ENCODE data around the gene TECTB.

The TECTB gene

DNA sequence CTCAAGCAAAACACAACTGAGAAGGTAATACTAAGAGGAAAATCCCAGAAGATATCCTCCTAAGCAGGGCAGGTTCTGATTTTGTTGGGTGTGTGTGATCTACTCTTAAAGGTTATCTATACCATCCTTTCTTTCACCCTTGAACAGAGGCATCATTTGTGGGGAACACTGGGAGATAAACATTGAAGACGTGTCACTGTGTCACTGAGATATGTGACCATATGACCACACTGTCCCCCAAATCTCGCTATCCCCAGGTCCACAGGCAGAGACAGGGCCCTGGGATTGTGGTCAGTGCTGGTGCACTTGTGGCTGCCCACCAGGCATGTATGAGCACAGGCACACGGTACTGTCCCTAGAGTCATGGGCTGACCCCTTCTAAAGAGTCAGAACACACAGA, 30.0 kb downstream of the TECTB start:
- DNase-seq, result no peak

DNA sequence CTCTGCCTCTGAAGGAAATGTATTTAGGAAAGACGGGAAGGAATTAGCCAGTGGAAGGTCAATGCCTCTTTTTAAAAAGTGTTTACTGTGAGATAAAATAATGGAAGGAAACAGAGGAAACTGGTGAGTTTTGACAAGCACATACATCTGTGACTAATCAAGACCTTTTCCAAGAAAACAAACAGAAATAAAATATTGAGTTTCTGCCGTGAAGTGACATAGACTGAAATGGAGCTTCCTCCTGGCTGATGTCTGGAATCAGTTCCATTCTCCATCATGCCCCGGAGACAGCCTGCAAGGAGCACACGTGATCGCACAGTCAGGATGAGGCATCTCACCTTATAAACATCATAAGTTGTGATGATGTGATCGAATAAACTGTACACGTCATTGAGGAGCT, 30.7 kb downstream of the TECTB start:
- DNase-seq, result no peak

DNA sequence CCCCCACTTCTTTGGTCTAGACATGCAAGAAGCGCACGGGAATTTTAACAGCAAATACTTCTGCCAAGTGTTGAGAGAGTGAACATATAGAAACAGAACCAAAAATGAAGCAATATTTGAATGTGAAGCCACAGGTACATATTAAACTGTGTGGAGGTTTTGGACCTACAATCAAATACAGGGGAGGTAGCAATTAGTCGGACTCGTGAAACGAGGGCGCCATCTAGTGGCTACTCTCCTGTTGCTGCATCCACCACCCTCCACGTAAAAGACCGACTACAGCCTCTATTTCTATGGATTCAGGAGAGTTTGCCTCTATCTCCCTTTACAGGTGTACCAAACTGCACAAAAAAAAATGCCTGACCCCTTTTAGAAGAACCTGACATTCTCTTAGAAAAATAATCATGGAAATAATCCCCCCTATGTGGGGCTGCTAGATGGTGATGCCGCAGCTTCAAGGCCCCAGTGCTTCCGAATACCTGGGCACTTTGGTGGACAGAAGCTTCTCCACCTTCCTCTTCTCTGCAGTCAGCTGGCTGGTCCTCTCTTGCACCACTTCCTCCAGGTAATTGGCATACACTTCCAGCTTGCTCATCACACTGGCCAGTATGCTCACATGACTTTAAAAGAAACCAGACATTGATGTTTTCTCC, 31.7 kb downstream of the TECTB start:
- peak; percentile 30 for DNase-seq

DNA sequence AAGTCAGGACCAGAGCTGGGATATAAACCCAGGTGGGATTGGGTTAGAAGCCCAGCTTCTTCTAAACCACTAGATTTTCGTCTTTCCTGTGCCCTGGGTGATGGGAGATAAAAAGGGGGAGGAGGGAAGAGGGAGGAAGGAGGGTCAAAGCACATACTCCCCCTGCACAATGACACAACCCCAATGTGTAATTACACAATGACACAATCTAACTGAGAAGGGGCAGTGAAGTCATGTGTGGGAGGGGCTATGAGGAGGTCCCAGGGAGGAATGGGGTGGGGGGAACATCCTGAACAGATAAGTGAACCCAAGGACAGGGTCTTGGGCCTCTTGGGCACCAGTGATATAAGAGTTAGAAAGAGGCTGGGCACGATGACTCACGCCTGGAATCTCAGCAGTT, 44.5 kb downstream of the TECTB start:
- no peak for DNase-seq

DNA sequence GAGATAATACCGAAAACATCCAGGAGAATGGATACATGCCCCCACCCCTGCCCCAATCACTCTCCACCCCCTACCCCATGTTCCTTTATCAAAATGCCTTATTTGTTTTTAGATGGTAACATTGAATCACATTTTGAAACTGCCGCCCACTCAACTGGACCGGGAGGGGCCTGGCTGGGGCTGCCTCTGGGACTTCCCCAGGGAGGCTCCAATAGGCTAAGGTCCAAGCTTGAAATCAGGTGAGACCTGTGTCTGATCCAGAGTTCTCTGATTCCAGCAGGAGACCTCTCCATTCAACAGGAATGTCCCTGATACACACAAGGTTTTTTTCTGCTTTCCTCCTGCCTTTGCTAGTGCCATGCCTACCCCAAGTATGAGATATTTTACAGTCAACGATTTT, 47.0 kb downstream of the TECTB start:
- DNase-seq, result no peak

DNA sequence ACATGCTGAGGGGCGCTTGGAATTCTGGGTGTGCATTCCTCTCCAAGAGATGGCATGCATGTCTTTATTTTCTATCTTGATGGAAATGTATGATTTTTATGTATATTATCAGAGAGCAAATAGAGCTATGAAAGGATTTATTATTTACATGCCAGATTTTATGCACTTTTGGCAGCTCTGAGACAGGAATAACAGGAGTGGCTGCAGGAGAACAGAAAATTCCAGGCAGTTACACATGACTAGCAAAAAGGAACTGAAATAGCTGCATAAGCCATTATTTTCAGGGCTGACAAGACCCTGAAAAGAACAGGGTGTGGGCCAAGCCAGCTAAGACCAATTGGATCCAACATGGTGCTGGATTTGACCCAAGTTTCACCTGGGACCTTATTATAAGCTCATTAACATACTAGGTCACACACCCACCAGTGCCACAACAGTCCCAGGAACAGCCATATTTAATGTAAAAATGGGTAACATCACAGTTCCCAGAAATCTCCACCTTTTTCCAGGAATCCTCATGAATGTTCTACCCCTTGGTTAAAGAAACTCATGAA, 47.5 kb downstream of the TECTB start:
- DNase-seq, result no peak

DNA sequence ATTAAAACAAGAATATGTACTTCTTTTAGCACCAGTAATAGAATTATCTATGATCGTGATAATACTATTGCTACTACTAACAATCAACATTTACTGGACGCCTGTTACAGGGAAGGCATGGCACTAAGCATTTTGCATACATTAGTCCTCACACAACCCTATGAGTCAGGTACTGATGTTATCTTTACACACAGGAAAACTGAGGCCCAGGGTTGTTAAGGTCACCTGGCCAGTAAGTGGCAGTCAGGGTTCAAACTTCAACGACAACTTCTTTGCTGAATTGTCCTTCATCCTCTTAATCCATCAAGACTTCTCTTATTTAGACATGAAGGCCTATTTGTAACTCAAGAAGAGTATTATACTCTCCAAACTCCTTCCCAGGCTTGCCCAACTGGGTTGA, 48.8 kb downstream of the TECTB start:
- no peak for DNase-seq

DNA sequence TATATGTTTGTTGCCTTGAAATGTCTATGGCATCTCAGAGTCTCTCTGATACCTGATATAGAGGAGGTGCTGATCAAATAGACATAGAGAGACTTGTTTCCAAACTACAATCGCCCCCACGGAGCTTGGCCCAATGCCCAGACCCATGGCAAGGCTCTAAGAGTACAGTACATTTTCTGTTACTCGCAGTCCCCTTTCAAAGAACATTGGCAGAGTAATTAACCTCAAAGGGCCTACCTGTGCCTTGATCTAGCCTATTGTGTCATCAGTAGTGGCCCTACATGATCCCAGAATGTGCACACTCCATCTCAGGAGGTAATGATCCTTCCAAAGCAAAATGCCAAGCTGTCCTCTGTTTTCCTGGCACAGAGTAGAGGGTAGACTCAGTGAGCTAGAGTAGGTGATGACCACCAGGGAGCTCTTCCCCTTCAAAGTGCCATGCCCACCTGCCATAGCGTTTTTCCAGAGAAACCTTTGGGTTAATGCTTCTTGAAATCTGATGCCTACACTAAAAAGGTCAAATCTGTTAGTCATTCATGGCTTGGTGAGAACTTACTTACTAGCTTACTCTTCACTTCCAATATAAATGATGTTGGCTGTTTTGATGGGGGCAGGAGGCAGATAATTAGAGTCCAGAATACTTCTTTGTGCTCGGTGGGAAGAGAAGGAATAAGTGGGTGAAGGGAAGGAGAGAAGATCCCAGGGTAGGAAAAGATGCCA, 49.5 kb downstream of the TECTB start:
- DNase-seq, result no peak

DNA sequence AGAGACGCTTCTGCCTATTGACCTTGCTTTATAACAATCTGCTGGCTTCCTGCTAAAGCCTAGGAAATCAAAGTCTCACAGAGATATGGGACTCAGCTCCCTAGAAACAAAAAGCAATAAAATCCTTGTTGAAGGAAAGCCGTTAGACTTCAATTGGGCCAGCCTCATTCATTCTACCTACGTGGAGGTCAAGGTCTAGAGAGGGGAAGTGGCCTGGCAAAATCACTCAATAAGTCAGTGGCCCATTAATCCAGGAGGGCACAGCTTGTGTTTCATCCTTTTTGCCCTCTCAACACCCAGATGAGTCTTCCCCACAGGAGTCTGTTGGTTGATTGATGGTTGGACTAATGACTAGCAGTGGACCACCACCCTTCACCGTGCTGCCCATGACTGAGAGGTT, 50.3 kb downstream of the TECTB start:
- DNase-seq, result no peak

DNA sequence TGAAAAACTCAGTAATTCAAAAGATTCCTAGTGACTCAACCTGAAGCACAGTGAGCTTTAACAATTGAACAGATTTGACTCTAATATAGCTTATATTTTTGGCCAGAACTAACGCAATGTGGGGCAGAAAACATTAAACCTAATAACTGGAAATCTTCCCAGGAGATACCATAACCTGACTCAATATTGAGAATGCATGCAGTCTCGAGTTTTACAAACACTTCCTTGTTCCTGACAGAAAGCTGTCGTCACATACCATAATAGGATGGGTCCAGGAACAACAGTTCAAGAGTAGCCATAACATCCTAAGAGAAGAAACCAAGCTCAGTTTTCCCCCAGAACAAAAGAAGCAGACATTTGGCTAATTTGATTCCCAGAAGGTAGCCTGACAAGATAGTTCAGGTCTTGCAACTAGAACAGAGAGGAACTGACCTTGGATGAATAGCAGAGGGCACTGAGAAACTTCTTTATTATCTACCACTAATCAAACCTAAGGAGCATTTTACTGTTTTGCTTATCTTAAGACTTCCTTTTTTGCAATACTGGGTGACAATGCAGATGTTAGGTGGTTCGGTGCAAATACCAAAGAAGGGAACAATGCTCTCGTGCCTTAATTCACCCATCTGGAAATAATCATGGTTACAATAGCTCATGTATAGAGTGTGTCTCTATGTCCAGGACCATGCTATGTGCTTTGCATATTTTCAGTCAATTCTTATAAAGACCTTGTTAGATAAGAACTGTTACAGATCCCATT, 52.1 kb downstream of the TECTB start:
- no peak for DNase-seq

DNA sequence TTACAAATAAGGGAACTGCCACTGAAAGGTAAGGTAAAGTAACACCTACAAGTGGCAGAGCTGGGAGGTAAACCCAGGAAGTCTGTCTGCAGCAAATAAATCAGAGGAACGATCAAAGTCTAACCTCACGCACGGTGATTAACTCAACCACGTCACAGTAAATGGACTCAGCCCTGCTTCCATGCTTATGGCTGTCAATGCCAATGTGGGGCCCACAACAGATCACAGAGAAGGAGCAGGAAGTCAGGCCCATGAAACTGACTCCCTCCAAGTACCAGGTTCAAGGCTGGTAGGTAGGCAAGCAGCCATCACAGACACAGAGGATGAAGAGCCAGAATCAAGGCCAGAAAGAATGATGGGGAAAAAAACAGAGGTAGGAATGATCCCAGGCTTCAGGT, 52.7 kb downstream of the TECTB start:
- no peak for DNase-seq

DNA sequence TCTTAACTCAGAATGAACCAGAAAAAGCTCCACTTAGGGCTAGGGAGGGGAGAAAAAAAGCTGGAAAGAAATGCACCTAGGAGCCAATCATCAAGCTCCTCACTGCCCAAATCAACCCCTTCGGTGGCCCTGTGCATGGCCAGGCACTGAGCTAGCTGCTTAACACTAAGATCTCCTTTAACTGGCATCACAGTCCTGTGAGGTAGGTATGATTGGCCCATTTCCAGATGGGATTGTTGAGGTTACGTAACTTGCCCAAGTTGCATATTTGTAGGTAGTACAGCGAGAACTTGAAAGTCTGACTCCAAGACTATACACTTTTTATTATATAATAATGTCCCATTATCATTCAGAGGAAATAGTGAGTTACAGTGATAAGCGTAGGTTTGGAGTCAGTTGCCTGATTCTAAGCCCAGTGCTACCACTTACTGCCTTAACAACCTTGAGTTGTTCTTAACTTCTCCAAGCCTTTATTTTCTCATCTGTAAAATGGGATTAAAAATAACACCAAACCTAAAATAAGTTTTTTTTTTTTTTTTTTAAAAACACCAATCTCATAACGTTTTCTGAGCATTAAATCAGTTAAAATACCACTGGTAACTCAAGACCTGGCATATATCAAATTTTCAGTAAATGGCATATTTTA, 53.5 kb downstream of the TECTB start:
- DNase-seq, result no peak

DNA sequence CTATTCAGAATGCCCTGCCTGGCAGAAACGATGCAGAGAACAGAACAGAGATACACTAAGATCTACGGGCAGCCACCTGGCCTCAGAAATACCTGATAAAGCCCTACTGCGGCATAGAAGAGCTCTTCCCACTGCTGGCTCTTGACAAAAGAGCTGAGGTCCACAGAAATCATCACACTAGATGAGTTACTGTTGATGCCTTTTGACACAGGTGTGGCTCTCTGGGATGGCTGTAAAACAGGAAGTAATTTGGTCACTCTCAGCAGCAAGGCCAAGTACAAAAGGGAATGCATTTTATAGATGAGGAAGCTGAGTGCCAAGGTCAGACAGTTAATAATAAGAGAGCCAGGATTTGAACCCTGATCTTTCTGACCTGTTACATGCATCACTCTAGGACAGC, 55.8 kb downstream of the TECTB start:
- DNase-seq, result no peak

DNA sequence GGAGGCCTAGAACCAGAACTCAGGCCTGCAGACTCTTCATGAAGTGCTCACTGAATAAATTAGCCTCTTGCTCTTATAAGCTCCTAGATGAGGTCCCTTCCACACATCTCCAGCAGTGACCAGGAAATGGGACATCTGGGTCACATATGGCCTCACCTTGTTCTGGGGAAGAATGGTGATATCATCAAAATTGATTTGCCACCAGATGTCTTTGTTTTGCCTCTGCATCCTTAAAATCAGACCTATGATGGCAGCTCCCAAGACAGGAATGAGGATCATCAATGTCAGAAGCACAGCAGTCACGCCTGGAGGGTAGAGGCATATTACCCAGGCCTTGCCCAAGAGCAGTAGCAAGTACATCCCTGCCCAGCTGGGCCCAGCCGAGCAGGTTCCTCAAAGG, 57.4 kb downstream of the TECTB start:
- DNase-seq, result no peak

DNA sequence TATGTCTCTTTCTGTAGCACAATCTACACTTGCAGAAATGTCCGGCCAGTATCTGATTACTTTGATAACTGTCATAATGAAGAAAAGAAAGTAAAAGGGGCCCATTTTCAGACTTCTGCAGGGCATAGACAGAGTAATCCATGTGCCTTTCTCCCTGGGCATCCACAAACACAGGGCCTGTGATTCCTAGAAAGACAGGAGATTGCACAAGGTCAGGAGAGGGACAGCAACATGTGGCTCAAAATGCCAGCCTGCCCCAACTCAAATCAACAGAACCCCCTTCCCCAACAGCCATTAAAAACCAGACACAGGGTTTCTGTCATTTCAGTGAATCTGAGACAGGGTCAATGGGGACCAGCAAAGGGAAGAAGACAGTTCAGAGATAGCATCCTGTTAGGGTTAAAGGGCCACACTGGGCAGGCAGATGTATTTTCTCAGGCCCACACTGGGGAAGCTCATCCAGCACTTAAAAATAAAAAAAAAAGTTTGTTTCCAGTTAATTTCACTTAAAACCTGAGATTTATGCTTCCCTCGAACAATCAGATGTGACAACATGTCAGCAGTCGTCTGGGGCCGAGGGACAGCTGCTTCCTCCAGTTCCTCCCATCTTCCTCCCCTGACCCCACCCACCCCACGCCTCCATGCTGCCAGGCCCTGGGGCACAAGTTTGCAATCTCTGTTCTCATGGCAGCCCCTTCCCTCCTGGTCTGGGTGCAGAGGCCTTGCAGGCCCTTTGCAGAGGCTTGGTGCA, 60.0 kb downstream of the TECTB start:
- no peak for DNase-seq

DNA sequence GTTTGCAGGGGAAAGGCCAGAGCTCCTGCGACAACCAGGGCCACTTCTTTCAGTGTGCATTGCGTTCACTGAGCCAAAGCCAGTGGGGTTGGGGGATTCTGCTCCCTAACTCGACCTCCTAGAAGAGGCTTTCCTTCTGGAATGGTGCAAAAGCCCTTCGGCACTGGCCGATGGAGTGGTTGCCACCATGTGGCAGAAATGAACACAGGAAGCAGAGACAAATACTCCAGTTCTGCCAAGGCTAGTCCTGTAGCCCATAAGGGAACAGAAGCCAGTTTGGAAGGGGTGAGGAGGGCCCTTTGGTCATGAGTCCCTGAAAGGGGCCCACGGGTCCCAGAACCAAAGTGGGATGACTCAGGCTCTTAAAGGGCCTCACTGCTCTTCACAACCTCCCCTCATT, 61.1 kb downstream of the TECTB start:
- no peak for DNase-seq

DNA sequence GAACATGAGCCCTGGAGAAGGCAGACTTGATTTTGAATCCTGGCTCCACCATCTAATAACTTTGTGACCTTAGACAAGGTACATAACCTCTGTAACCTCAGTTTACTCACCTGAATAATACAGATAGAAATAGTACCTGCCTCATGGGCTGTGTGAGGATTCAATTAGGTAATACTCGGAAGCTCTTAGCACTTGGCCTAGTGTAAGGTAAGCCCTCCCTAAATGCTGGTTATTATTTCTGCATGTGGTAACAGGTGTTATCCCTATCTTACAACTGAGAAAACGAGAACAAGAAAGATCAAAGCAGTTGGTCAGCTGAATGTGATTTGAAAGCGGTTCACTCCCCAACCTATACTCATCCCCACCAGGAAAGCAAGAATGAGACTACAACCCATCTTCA, 62.0 kb downstream of the TECTB start:
- DNase-seq, result no peak

DNA sequence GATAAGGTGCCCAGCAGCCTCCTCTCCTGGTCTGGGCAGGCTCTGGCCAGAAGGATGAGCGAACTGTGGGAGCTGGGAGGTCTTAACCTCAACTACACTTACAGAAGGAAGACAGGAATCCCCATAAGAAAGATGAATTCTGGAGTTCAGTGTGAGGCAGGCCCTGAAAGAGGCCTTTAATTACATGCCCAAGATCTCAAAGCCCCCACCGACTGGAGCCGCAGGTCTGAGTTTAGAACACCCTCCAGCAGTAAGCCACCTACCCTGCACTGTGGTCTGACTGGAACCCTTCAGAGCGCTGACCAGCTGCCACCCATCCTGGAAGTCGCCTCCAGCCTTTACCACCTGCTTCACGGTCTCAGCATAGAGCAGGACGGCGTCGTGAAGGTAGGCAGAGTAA, 62.5 kb downstream of the TECTB start:
- DNase-seq, result no peak

DNA sequence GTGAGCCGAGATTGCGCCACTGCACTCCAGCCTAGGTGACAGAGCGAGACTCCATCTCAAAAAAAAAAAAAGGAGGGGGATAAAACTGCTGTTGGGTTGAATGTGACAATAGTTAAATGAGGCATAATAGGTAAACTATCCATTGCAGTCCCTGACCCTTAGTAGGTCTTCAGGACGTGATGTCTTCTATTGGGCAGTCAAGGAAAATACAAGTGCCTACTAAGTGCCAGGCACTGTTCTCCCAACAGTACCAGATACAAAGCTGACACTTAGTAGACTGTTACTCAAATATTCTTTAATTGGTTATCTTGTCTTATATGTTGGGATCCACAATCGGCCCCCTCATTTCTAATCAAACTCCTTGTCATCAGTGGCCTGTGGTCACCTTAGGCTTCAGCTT, 63.6 kb downstream of the TECTB start:
- DNase-seq, result no peak

DNA sequence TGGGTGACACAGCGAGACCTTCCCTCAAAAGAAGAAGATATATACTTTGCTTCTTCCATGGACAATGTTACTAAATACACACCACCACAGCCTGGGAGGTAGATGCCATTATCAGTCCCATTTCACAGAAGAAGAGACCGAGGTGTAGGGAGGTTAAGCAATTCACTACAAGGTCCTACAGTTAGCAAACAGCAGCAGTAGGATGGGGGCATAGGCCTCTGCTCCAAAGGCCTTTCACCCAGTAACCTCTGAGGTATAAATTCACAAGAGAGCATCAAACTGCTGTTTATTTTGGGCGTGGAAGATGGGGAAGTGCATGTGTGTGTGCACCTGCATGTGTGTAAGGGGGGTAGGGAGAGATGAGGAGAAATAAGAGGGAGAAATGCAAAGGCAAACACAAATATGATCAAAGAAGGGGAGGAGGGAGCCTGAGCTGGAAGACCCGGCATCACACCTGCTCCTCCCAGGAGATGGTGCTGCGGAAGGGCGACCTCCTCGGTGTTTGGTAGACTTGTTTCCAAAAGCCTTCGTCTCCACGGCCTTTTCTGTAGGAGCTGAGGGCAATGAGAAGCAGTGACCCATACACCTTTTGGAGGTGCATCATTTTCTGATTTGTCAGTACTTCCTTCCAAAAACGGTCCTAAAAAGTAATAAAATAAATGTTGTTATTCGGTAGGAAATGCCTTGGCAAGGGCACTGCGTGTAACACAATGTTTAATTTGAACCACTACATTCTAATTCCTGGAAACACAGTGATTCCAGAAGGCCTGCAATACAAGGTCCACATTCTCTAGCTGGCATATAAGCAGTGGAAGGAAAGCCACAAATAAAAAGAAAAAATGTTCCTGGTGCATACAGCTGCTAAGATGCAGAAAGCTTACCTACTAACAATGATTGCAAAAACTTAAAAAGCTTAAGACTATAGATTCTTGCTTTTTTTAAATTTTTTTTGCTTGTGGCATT, 64.8 kb downstream of the TECTB start:
- DNase-seq, result no peak

DNA sequence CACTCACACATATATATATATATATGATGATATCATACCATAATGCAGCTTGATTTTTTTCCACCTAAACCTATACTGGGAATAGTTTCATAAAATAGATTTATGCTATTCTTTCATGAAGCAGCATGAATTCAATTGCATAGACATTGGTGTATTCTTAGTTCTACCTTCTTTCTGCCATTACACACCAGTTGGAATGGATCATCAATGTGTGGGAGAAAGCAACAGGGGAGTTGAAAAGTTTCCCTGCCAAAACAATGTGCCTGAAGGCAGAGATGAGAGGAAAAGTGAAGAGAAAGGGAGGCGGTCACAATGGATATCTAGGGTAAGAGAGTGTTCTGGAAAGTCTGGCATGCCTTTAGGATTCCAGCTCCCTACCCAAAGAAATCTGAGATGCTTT, 65.6 kb downstream of the TECTB start:
- DNase-seq, result no peak
